Pancreas (tissue), 10 donors: Measurements from ENCODE around the gene WNK3. TPM values are rescaled to one million over a fixed set of nuclear protein-coding genes. Genes with fewer than 3 reads are reported as not detected.

ENCODE experiments used
- ATAC-seq, 4 donors: fragments of 200-7000 bp; cut with Tn5 transposase; one replicate each; pipeline versions ENCODE4 v1.8.0 to v1.9.1; 2020; ENCODE audit warnings: mild to moderate bottlenecking in 4 of 4, moderate library complexity in 4 of 4
- DNase-seq, 6 donors: peaks; one replicate each; pipeline ENCODE4 v3.0.0-alpha.2; 2020
- FAIRE-seq: peaks from 2 replicates; lab custom pipeline; 2012; peaks lifted over from hg19 to GRCh38; lab: Jason Lieb, UNC
- H3K27ac ChIP-seq, 4 donors: fragments of 200-600 bp; sonication (generic); 1 replicate in 3 of 4; 2 replicates in 1 of 4; pipeline versions ENCODE4 v1.5.0 to v1.8.0; 2020
- H3K27me3 ChIP-seq, 4 donors: fragments of 200-600 bp; one replicate each; pipeline ENCODE4 v1.8.0; 2021
- H3K36me3 ChIP-seq, 3 donors: fragments of 200-600 bp; sonication (generic) in 1 of 3; one replicate each; pipeline versions ENCODE4 v1.5.0 to v1.8.0; 2020 to 2021
- H3K4me1 ChIP-seq, 3 donors: fragments of 200-600 bp; one replicate each; pipeline ENCODE4 v1.8.0; 2021
- H3K4me3 ChIP-seq, 4 donors: fragments of 200-600 bp; sonication (generic) in 2 of 4; one replicate each; pipeline versions ENCODE4 v1.5.0 to v1.8.0; 2020 to 2021
- H3K9me3 ChIP-seq, 4 donors: fragments of 200-600 bp; one replicate each; pipeline ENCODE4 v1.8.0; 2021
- WGBS, 2 donors: extraction: QIAGEN DNeasy Blood & Tissue Kit; methylation state at CpG; one replicate each; pipeline ENCODE4 v1.1.7; 2013; 5-methylcytosine and 5-hydroxymethylcytosine counted together
- intact Hi-C, 3 donors: fragments of 100-400 bp; cut with DNase I; formaldehyde crosslinking; loops; one replicate each; pipeline versions ENCODE4 v1.11.1 to v1.14.2; 2022
- polyA plus RNA-seq, 2 donors: library from polyadenylated mRNA; stranded (reverse); fragments of 200-250 nt; gene quantifications; one replicate each; pipeline ENCODE4 v1.2.3, GENCODE V29; 2013
- total RNA-seq, 6 donors: library from RNA; stranded (reverse); fragmentation: NEBNext Ultra II Directional in 4 of 6; extraction: Animal tissue kit (Norgen Biotek cat#: 25700) in 4 of 6; gene quantifications; one replicate each; pipeline versions ENCODE4 v1.2.1 to v1.2.4, GENCODE V29; 2021 to 2023
- TF ChIP-seq, protein P1 (sequence below), 4 donors: fragments of 200-600 bp; sonication (generic) in 3 of 4; IDR thresholded peaks; one replicate each; pipeline versions ENCODE4 v1.5.0 to v1.8.0; 2021; ENCODE audit warnings: antibody characterized with exemption in 4 of 4
- donor health status: healthy with polysubstance abuse.
- donor health status: DM: no; HTN: no; CAD: no; lungs with moderate emphysema.
- donor health status: DM: no; HTN: no; CAD: no.
- donor health status: control.
- donor health status: control.
- donor health status: Bipolar disorder and iron deficiency.
- donor health status: DM: yes; HTN: yes; CAD: no.
- donor health status: DM: no; HTN: no; CAD: no.
- donor health status: DM: no; HTN: no; CAD: no.
- donor health status: DM: yes; HTN: yes; CAD: no.

The WNK3 gene
- total and polyA plus RNA-seq, 8 donors, result 0.15 to 1.7 (median 0.88) TPM

DNA sequence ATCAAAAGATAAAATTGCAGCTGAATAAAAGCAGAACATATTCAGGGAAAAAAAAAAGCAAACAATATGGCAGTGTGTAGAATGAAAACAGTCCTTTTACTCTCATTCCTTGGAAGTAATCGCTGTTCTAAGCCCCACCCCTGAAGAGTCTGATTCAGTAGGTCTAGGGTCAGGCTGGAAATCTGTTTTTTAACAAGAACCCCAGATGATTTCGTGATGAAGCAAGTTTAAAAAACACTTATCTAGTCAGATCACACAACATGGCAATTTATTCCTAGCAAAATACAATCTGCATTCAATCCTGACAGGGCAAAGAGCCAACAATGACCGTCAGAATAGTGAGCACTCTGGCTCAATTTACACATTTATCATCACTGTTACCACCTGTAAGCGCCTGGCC, 190.9 kb downstream of the WNK3 start:
- Histone ChIP-seq H3K27me3 (no peaks in the 10 kb centered on the region), H3K36me3 (no peaks in the 10 kb centered on the region), H3K9me3 (peaks cover 0 to 3% (median 0%) of the 10 kb centered on the region in 4 donors), H3K4me1 (no peaks in the 10 kb centered on the region), H3K27ac (no peak overlapping the region), H3K4me3 (no peak overlapping the region)
- WGBS, 2 donors, result 26 to 28% methylated on average over 4 of the region's 4 CpGs
- TF ChIP-seq, protein P1, sequence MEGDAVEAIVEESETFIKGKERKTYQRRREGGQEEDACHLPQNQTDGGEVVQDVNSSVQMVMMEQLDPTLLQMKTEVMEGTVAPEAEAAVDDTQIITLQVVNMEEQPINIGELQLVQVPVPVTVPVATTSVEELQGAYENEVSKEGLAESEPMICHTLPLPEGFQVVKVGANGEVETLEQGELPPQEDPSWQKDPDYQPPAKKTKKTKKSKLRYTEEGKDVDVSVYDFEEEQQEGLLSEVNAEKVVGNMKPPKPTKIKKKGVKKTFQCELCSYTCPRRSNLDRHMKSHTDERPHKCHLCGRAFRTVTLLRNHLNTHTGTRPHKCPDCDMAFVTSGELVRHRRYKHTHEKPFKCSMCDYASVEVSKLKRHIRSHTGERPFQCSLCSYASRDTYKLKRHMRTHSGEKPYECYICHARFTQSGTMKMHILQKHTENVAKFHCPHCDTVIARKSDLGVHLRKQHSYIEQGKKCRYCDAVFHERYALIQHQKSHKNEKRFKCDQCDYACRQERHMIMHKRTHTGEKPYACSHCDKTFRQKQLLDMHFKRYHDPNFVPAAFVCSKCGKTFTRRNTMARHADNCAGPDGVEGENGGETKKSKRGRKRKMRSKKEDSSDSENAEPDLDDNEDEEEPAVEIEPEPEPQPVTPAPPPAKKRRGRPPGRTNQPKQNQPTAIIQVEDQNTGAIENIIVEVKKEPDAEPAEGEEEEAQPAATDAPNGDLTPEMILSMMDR (IDR thresholded peaks at IDR 0.05), result no peak
- ATAC-seq (no peak), DNase-seq (no peak), FAIRE-seq (no peak)
- intact Hi-C loops, result no loop called here

DNA sequence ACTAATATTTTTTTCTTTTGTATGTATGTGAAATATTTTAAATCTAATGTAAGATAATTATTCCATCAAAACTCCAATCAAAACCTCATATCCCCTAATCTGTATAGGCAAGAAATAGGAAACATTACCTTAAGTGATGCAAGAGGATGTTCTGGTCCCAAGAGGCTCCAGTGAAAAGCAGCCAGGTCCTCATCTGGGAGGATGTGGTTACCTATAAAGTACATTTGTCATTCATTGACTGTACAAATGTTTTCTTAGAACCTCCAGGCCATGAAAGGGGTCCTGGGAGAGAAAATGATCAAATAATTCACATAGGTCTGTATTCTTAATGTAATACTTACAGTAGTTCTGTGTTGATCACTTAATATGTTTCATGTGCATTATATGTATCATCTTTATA, 200.3 kb downstream of the WNK3 start:
- Histone ChIP-seq H3K9me3 (no peaks in the 10 kb centered on the region), H3K4me1 (no peaks in the 10 kb centered on the region), H3K27me3 (no peaks in the 10 kb centered on the region), H3K27ac (no peak overlapping the region), H3K4me3 (no peak overlapping the region), H3K36me3 (no peaks in the 10 kb centered on the region)
- no peak for FAIRE-seq
- TF ChIP-seq, protein P1 (IDR thresholded peaks at IDR 0.05), result no peak
- no peak for DNase-seq
- intact Hi-C loops, result no loop called here
- no peak for ATAC-seq

Other genes starting within 250 kb of the WNK3 start
- gene FAM120C, start 174.8 kb downstream of the WNK3 start, total RNA-seq, result 1 to 10 TPM; 3.4 to 7.3 (median 4.7) TPM
- 1 to 10 TPM; 4.0 to 4.8 TPM for gene FAM120C, start 174.8 kb downstream of the WNK3 start, polyA plus RNA-seq
- gene TSR2, start 82.4 kb upstream of the WNK3 start, total RNA-seq, result 10 to 100 TPM; 12.5 to 18.3 (median 15.3) TPM
- gene TSR2, start 82.4 kb upstream of the WNK3 start, polyA plus RNA-seq, result 10 to 100 TPM; 18.3 to 28.9 TPM
- gene FGD1, start 138.2 kb upstream of the WNK3 start, total RNA-seq, result 1 to 10 TPM; 1.7 to 4.0 (median 2.5) TPM
- gene FGD1, start 138.2 kb upstream of the WNK3 start, polyA plus RNA-seq, result 1 to 10 TPM; 3.0 TPM
- gene GNL3L, start 172.2 kb upstream of the WNK3 start, total RNA-seq, result 10 to 100 TPM; 10.6 to 21.6 (median 16.3) TPM
- gene GNL3L, start 172.2 kb upstream of the WNK3 start, polyA plus RNA-seq, result 1 to 10 TPM; 4.0 to 4.4 TPM